Transverse colon (tissue), 4 donors: ENCODE measurements around the gene PFKFB4.

ENCODE experiments used
- CTCF ChIP-seq, 5 experiments: fragments of 200-600 bp in 3 of 5; fragments of 450-650 bp in 2 of 5; sonication (generic) in 3 of 5; IDR thresholded peaks; 1 replicate in 2 of 5; 2 replicates in 3 of 5; pipeline ENCODE4 v1.5.1; 2016 to 2017; ENCODE audit warnings: antibody characterized with exemption in 5 of 5, inconsistent platforms in 3 of 5, mild to moderate bottlenecking in 2 of 5, moderate library complexity in 1 of 5
- POLR2AphosphoS5 ChIP-seq, 3 donors: sonication (generic); formaldehyde crosslinking; IDR thresholded peaks; one replicate each; pipeline ENCODE4 v1.6.1; 2016; ENCODE audit warnings: antibody characterized with exemption in 3 of 3

DNA sequence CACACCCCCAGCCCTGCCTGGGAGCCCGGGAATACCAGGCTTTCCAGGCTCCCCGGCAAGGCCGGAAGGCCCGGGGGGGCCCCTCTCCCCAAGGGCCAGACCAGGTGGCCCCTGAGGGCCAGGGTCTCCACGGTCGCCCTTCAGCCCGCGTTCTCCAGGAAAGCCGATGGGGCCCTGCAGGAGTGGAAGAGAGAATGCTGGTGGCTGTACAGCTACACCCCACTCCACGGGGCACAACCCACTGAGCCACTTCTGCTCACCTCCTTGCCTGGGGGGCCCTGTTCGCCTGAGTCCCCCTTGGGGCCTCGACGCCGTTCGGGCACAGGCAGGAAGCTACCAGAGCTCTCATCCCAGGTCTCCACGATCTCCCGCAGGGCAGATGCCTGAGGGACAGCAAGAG, 18.8 kb upstream of the PFKFB4 start:
- TF ChIP-seq CTCF (IDR thresholded peaks at IDR 0.05) (no peak), POLR2AphosphoS5 (IDR thresholded peaks at IDR 0.05) (no peak)
